HepG2 (cell line): ENCODE measurements around the gene ETHE1. TPM values are rescaled to one million over a fixed set of nuclear protein-coding genes. Genes with fewer than 3 reads are reported as not detected.

Experiments
- ASH2L ChIP-seq: fragments of 300-600, 200-600 bp; sonication (generic); IDR thresholded peaks from 2 replicates; pipeline ENCODE4 v1.7.0; 2017; ENCODE audit warnings: low read depth, mild to moderate bottlenecking, moderate library complexity, mixed read lengths, low read length; ENCODE audit not compliant: insufficient read length
- CBX1 ChIP-seq: IDR thresholded peaks from one replicate; pipeline ENCODE4 v1.6.1; 2016; ENCODE audit warnings: antibody characterized with exemption, low read depth
- CC2D1A ChIP-seq: sonication (generic); formaldehyde crosslinking; IDR thresholded peaks from 2 replicates; pipeline ENCODE4 v1.8.1; 2023; ENCODE audit warnings: mild to moderate bottlenecking, missing genetic modification reagents
- CSRNP2 ChIP-seq: sonication (generic); formaldehyde crosslinking; conservative IDR thresholded peaks from 2 replicates; pipeline ENCODE4 v1.8.0; 2022; ENCODE audit warnings: low read depth, missing genetic modification reagents
- DBP ChIP-seq: sonication (generic); formaldehyde crosslinking; IDR thresholded peaks from 2 replicates; pipeline ENCODE4 v1.4.0; 2020; ENCODE audit warnings: missing genetic modification reagents; ENCODE audit errors: not compliant biosample characterization
- ELF4 ChIP-seq: sonication (generic); formaldehyde crosslinking; IDR thresholded peaks from 2 replicates; pipeline ENCODE4 v1.5.0; 2020; ENCODE audit warnings: missing genetic modification reagents, mild to moderate bottlenecking, moderate library complexity, borderline replicate concordance
- ETV6 ChIP-seq: sonication (generic); formaldehyde crosslinking; conservative IDR thresholded peaks from 2 replicates; pipeline ENCODE4 v1.4.0; 2020; ENCODE audit warnings: missing genetic modification reagents
- HNRNPLL ChIP-seq: fragments of 200-400 bp; formaldehyde crosslinking; IDR thresholded peaks from 2 replicates; pipeline ENCODE4 v1.6.1; 2017; ENCODE audit warnings: mild to moderate bottlenecking, low read depth, low read length; ENCODE audit not compliant: poor library complexity, severe bottlenecking
- MTF2 ChIP-seq: sonication (generic); formaldehyde crosslinking; IDR thresholded peaks from 2 replicates; pipeline ENCODE4 v1.5.0; 2020; ENCODE audit warnings: missing genetic modification reagents, borderline replicate concordance
- REXO4 ChIP-seq: sonication (generic); formaldehyde crosslinking; IDR thresholded peaks from 2 replicates; pipeline ENCODE4 v1.8.0; 2022; ENCODE audit warnings: missing genetic modification reagents, mild to moderate bottlenecking, borderline replicate concordance
- YEATS2 ChIP-seq: sonication (generic); formaldehyde crosslinking; IDR thresholded peaks from 2 replicates; pipeline ENCODE4 v1.4.0; 2020; ENCODE audit warnings: missing genetic modification reagents, borderline replicate concordance
- ZNF546 ChIP-seq: sonication (generic); formaldehyde crosslinking; conservative IDR thresholded peaks from 2 replicates; pipeline ENCODE4 v1.8.1; 2023; ENCODE audit warnings: mild to moderate bottlenecking, missing genetic modification reagents
- ZNF674 ChIP-seq: sonication (generic); formaldehyde crosslinking; IDR thresholded peaks from 2 replicates; pipeline ENCODE4 v1.5.0; 2020; ENCODE audit warnings: low read depth, mild to moderate bottlenecking, missing genetic modification reagents
- ZSCAN29 ChIP-seq: sonication (generic); formaldehyde crosslinking; conservative IDR thresholded peaks from 2 replicates; pipeline ENCODE4 v1.4.0; 2020; ENCODE audit warnings: mild to moderate bottlenecking, missing genetic modification reagents
- polyA plus RNA-seq, 8 experiments: library from polyadenylated mRNA; depleted of rRNA in 3 of 8; stranded (reverse) in 7 of 8; unstranded in 1 of 8; fragments of >200 nt; fragmentation: Illumina TruSeq in 4 of 8; extraction: Trizol in 4 of 8; gene quantifications; 2 replicates each; pipeline versions ENCODE4 v1.2.1 to v1.2.3, GENCODE V29; 2011 to 2016; ENCODE audit warnings: low read depth in 4 of 8, missing spikeins in 1 of 8, mixed read lengths in 1 of 8; ENCODE audit not compliant: insufficient read depth in 1 of 8
- total RNA-seq, 5 experiments: library from RNA; depleted of rRNA; stranded (reverse); fragments of >200 nt; fragmentation: Illumina TruSeq; extraction: Trizol; gene quantifications; 2 replicates each; pipeline ENCODE4 v1.2.3, GENCODE V29; 2016; ENCODE audit warnings: low read depth in 1 of 5
- TF ChIP-seq, protein P1 (sequence below): sonication (generic); formaldehyde crosslinking; IDR thresholded peaks from 2 replicates; pipeline ENCODE4 v1.4.0; 2020; ENCODE audit warnings: mild to moderate bottlenecking, missing genetic modification reagents, borderline replicate concordance
- TF ChIP-seq, protein P2 (sequence below), 2 experiments: sonication (generic) in 1 of 2; formaldehyde crosslinking in 1 of 2; IDR thresholded peaks; 2 replicates each; pipeline versions ENCODE4 v1.4.0 to v1.6.1; 2016 to 2020; ENCODE audit warnings: borderline replicate concordance in 1 of 2, low read depth in 1 of 2, mild to moderate bottlenecking in 1 of 2, missing genetic modification reagents in 1 of 2

ETHE1 gene
- total and polyA plus RNA-seq, 2 of the 13 experiments (the other 11 are each of a cell fraction or from before 2014, with no cell fraction given), result 32.5 to 58.4 TPM

DNA sequence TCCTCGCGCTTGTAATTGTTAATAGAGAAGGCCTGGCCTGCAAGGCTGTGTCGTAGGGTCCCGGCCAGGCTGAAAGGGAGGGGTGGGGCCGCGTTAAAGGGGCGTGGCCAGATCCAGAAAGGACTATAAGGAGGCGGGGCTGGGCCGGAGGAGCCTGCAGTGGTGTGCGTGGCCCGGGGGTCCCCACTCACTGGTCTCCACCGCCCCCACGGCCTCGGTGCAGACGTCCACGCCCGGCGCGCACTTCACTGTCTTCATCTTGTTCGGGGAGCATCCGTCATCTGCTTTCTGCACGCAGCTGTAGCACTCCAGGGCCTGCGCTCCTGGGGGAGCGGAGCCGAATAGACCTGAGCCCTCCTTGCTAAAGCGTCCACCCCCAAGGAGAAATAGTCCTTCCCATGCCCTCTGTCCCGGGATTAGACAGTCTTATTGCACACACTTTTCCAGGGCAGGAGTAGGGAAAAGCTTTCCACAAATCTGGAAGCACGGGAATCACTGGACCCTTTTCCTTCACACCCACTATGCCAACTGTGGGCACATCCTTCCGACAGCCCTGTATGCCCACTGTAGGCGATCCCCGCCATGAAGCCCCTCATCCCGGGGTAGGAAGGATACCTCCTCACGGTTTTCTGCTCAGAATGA, 62.7 kb downstream of the ETHE1 start (continued):
- TF ChIP-seq, protein P1, sequence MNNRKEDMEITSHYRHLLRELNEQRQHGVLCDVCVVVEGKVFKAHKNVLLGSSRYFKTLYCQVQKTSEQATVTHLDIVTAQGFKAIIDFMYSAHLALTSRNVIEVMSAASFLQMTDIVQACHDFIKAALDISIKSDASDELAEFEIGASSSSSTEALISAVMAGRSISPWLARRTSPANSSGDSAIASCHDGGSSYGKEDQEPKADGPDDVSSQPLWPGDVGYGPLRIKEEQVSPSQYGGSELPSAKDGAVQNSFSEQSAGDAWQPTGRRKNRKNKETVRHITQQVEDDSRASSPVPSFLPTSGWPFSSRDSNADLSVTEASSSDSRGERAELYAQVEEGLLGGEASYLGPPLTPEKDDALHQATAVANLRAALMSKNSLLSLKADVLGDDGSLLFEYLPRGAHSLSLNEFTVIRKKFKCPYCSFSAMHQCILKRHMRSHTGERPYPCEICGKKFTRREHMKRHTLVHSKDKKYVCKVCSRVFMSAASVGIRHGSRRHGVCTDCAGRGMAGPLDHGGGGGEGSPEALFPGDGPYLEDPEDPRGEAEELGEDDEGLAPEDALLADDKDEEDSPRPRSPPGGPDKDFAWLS (CRISPR knock-in tag), result no peak
- TF ChIP-seq MTF2 (CRISPR knock-in tag), result 0 out of 2 replicates have a peak, but pooled peaks have one; percentile 11
- no peak for TF ChIP-seq CBX1
- no peak for TF ChIP-seq ELF4 (CRISPR knock-in tag)
- TF ChIP-seq DBP (CRISPR knock-in tag), result no peak
- no peak for TF ChIP-seq CSRNP2 (CRISPR knock-in tag)
- no peak for TF ChIP-seq ETV6 (CRISPR knock-in tag)
- no peak for TF ChIP-seq ZSCAN29
- no peak for TF ChIP-seq ZNF546 (CRISPR knock-in tag)
- TF ChIP-seq REXO4, result no peak
- TF ChIP-seq, protein P2, sequence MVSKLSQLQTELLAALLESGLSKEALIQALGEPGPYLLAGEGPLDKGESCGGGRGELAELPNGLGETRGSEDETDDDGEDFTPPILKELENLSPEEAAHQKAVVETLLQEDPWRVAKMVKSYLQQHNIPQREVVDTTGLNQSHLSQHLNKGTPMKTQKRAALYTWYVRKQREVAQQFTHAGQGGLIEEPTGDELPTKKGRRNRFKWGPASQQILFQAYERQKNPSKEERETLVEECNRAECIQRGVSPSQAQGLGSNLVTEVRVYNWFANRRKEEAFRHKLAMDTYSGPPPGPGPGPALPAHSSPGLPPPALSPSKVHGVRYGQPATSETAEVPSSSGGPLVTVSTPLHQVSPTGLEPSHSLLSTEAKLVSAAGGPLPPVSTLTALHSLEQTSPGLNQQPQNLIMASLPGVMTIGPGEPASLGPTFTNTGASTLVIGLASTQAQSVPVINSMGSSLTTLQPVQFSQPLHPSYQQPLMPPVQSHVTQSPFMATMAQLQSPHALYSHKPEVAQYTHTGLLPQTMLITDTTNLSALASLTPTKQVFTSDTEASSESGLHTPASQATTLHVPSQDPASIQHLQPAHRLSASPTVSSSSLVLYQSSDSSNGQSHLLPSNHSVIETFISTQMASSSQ (IDR thresholded peaks at IDR 0.05; ENCODE audit: low read depth), result no peak
- TF ChIP-seq, protein P2 (CRISPR knock-in tag; IDR thresholded peaks at IDR 0.05; ENCODE audit: borderline replicate concordance), result no peak
- TF ChIP-seq HNRNPLL, result peak; percentile 3
- TF ChIP-seq ZNF674 (CRISPR knock-in tag), result no peak
- TF ChIP-seq CC2D1A (CRISPR knock-in tag), result no peak
- TF ChIP-seq ASH2L, result peak; percentile 14
- TF ChIP-seq YEATS2, result no peak
